Adipose tissue (tissue), 3 donors: ENCODE measurements around the gene ENC1. TPM values are rescaled to one million over a fixed set of nuclear protein-coding genes. Genes with fewer than 3 reads are reported as not detected.
A peak's percentile ranks its signal among the peaks of the same experiment; 100 is the strongest.
"Not testable (repeated sequence)": the region's sequence is repeated elsewhere in the genome, so short reads cannot be mapped to it uniquely, and the experiment has no call there.

Source experiments
- H3K27ac ChIP-seq: one replicate; pipeline ENCODE4 v1.5.1; 2013; ENCODE audit warnings: low read depth, low read length
- WGBS, 3 donors: extraction: QIAGEN DNeasy Blood & Tissue Kit; methylation state at CpG; one replicate each; pipeline ENCODE4 v1.1.7; 2013; 5-methylcytosine and 5-hydroxymethylcytosine counted together
- polyA plus RNA-seq, 3 donors: library from polyadenylated mRNA; stranded (reverse); fragments of 200-250 nt; gene quantifications; one replicate each; pipeline ENCODE4 v1.2.3, GENCODE V29; 2013
- donor health status: healthy with polysubstance abuse.
- donor health status: Bipolar disorder and iron deficiency.
- donor health status: healthy.

ENC1 gene
- 10 to 100 TPM in 1 of 3 donors, 1 to 10 TPM in 2; 4.4 to 11.1 (median 5.4) TPM for polyA plus RNA-seq

- WGBS, 3 donors = 0 to 1% (median 1%) methylated on average over 56 to 59 of the region's 59 CpGs
- peak within 1 kb of the TSS; percentile 81 for H3K27ac ChIP-seq
Observed at GRCh38 chr5:74640450-74640953, at the start of gene ENC1. TSS of gene ENC1 (minus strand) at chr5:74640728. CDS start at chr5:74636485, 4,243 bp downstream.

GRCh38 chr5:74686962-74687751, 46.6 kb upstream of the ENC1 start:
- WGBS, 3 donors = 90 to 91% (median 91%) methylated on average over 5 of the region's 5 CpGs
- no peak overlapping the region for H3K27ac ChIP-seq

- 39 to 61% (median 43%) methylated on average over 10 of the region's 10 CpGs for WGBS, 3 donors
Observed at GRCh38 chr5:74685979-74686631, 45.6 kb upstream of the ENC1 start.

GRCh38 chr5:74684900-74685851, 44.6 kb upstream of the ENC1 start, which contains the start of gene HEXB:
TSS of gene HEXB (plus strand) at chr5:74685233. CDS start at chr5:74685261, 28 bp downstream.
- H3K27ac ChIP-seq = peak within 1 kb of the TSS; percentile 68
- 3 to 4% (median 3%) methylated on average over 72 to 78 of the region's 78 CpGs for WGBS, 3 donors

More at GRCh38 chr5:74685979-74686631, 45.6 kb upstream of the ENC1 start:
- no peak overlapping the region for H3K27ac ChIP-seq

- H3K27ac ChIP-seq = no peak overlapping the region
- WGBS, 3 donors = 63 to 81% (median 79%) methylated on average over 4 of the region's 4 CpGs
Observed at GRCh38 chr5:74679966-74680365, 39.4 kb upstream of the ENC1 start.

- not testable (repeated sequence) for H3K27ac ChIP-seq
- WGBS, 3 donors = 91 to 93% (median 93%) methylated on average over 3 of the region's 3 CpGs
Observed at GRCh38 chr5:74679300-74679699, 38.8 kb upstream of the ENC1 start.

- 77 to 98% (median 95%) methylated on average over 3 of the region's 3 CpGs for WGBS, 3 donors
Observed at GRCh38 chr5:74678123-74678522, 37.6 kb upstream of the ENC1 start.

GRCh38 chr5:74676466-74676865, 35.9 kb upstream of the ENC1 start:
- H3K27ac ChIP-seq = not testable (repeated sequence)
- WGBS, 3 donors = 91 to 95% (median 92%) methylated on average over 6 of the region's 6 CpGs

More at GRCh38 chr5:74678123-74678522, 37.6 kb upstream of the ENC1 start:
- not testable (repeated sequence) for H3K27ac ChIP-seq

GRCh38 chr5:74673011-74673790, 32.7 kb upstream of the ENC1 start:
- H3K27ac ChIP-seq = no peak overlapping the region
- 52 to 57% (median 53%) methylated on average over 6 of the region's 6 CpGs for WGBS, 3 donors

- H3K27ac ChIP-seq = no peak overlapping the region
- WGBS, 3 donors = 58 to 70% (median 63%) methylated on average over 5 of the region's 5 CpGs
Observed at GRCh38 chr5:74672215-74672877, 31.8 kb upstream of the ENC1 start.

- WGBS, 3 donors = 76 to 88% (median 82%) methylated on average over 11 of the region's 11 CpGs
- H3K27ac ChIP-seq = no peak overlapping the region
Observed at GRCh38 chr5:74670396-74671038, 30.0 kb upstream of the ENC1 start.

GRCh38 chr5:74669821-74670220, 29.3 kb upstream of the ENC1 start:
- no peak overlapping the region for H3K27ac ChIP-seq
- WGBS, 3 donors = 80 to 88% (median 87%) methylated on average over 2 of the region's 2 CpGs

GRCh38 chr5:74667396-74667795, 26.9 kb upstream of the ENC1 start:
- no peak overlapping the region for H3K27ac ChIP-seq
- WGBS, 3 donors = 71 to 92% (median 88%) methylated on average over 4 of the region's 4 CpGs

- 52 to 72% (median 62%) methylated on average over 1 of the region's 1 CpG for WGBS, 3 donors
Observed at GRCh38 chr5:74665816-74666215, 25.3 kb upstream of the ENC1 start.

GRCh38 chr5:74665273-74665672, 24.7 kb upstream of the ENC1 start:
- WGBS, 3 donors = 26 to 66% (median 30%) methylated on average over 2 of the region's 2 CpGs
- no peak overlapping the region for H3K27ac ChIP-seq

More at GRCh38 chr5:74665816-74666215, 25.3 kb upstream of the ENC1 start:
- no peak overlapping the region for H3K27ac ChIP-seq

- 49 to 74% (median 61%) methylated on average over 5 of the region's 5 CpGs for WGBS, 3 donors
- H3K27ac ChIP-seq = no peak overlapping the region
Observed at GRCh38 chr5:74664551-74664950, 24.0 kb upstream of the ENC1 start.
